ENCODE data around the gene MGAT4B.

GRCh38 chr5:179817470-179817840, 10.8 kb upstream of the MGAT4B start:
- TF ChIP-seq GLIS3 (CRISPR knock-in tag; IDR thresholded peaks at IDR 0.05) (no peak), ZNF565 (CRISPR knock-in tag; conservative IDR thresholded peaks at IDR 0.05; ENCODE audit: low read depth) (no peak), TCF4 (CRISPR knock-in tag; IDR thresholded peaks at IDR 0.05; ENCODE audit: borderline replicate concordance) (no peak), CREB5 (CRISPR knock-in tag; IDR thresholded peaks at IDR 0.05; ENCODE audit: low read depth) (no peak), RARB (CRISPR knock-in tag; IDR thresholded peaks at IDR 0.05) (no peak), POU6F1 (CRISPR knock-in tag; IDR thresholded peaks at IDR 0.05; ENCODE audit: borderline replicate concordance, low read depth) (no peak), ZFP30 (CRISPR knock-in tag; IDR thresholded peaks at IDR 0.05) (no peak)

Measured in SK-N-SH treated with all-trans-retinoic acid at 6 μM for 48 hours (cell line).